ENCODE measurements around the gene CTAG2.
"Not testable (repeated sequence)": the region's sequence is repeated elsewhere in the genome, so short reads cannot be mapped to it uniquely, and the experiment has no call there.

The CTAG2 gene

DNA sequence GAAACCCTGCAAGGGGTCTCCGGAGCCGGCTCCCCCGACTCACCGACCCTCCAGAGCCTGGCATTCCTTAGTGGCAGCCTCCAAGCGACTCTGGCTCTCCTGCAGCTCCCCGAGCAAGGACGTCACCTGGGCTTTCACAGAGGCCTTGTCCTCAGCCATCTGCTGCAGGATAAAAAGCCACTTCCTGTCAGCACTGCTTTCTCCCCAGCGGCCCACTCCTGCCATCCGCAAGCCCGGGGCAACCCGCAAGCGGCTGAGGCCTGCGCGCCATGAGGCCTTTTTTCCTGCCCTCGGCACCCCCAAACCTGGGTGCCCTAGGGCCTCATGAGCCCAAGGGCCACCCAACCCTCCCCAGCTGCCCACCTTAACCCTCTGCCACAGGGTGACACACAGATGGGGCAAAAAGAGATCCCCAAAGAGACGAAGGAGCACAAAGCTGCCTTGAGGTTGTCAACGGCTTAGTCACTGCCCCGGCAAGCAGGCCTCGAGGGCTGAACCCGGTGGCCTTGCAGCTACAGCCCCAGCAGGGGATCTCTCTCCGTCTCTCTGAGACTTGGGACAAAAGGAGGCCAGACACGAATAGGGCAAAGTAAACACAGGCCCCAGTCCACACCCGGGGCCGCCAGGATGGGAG, 7.5 kb downstream of the CTAG2 start:
- not testable (repeated sequence) for DNase-seq

- DNase-seq = not testable (repeated sequence)
Observed at GRCh38 chrX:154643708-154644107, 9.7 kb downstream of the CTAG2 start.

- not testable (repeated sequence) for DNase-seq
Observed at GRCh38 chrX:154641740-154642139, 11.6 kb downstream of the CTAG2 start.

- DNase-seq = not testable (repeated sequence)
Observed at GRCh38 chrX:154633661-154634060, 19.7 kb downstream of the CTAG2 start.

GRCh38 chrX:154630949-154631348, 22.4 kb downstream of the CTAG2 start:
- not testable (repeated sequence) for DNase-seq

GRCh38 chrX:154628960-154629359, 24.4 kb downstream of the CTAG2 start:
- not testable (repeated sequence) for DNase-seq

DNA sequence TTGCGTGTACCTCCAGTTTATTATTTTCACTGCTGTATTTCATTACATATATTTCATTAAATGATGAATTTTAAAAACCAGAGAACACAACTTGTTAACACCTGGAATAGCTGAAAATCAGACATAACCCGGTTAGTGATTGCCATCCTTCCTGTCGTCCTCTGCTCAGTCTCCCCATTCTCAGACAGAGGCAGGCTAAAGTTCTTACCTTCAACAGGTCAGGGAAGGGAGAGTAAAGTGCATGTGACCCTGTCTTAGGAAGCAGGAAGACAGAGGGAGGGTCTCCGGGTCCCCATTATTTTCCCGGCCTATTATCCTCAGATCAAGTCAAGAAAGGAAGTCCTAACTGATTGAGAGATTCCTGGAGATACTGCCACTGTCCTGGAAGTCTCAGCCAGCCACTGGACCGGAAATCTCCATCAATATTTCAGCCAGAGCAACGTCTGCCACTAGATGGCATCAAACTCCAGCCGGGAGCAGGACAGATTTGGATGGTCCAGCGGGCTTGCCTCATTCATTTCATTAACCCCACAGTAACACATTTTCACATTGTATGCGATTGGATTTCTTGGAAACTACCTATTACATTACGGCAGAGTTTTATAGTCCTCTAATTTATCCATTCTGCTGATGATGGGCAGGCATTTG, 32.5 kb downstream of the CTAG2 start:
- not testable (repeated sequence) for DNase-seq

DNA sequence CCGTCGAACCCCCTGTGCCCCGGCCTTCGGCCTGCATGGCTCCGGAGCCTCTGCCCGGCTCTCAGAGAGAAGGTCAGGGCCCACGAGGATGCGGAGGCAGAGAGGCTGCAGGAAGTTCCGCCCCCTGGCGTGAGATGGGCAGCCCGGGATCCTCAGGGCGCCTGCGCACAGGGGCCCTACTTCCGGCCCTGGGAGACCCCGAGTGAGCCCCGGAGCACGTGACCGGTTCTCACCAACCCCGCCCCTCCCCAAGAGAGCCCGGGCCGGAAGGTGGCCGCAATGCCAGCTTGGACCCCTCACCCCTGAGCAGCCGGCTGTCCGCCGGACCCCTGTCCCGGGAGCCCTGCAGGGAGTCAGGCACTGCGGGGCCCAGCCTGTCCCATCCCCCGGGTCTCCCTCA, 34.2 kb downstream of the CTAG2 start, which contains the start of gene CTAG1B:
Gene CTAG1B, minus strand, starts transcription at position 101 of the 400 bp plus-strand sequence. Its CDS starts 64 bp downstream, at position 37.
- DNase-seq = not testable (repeated sequence)

DNA sequence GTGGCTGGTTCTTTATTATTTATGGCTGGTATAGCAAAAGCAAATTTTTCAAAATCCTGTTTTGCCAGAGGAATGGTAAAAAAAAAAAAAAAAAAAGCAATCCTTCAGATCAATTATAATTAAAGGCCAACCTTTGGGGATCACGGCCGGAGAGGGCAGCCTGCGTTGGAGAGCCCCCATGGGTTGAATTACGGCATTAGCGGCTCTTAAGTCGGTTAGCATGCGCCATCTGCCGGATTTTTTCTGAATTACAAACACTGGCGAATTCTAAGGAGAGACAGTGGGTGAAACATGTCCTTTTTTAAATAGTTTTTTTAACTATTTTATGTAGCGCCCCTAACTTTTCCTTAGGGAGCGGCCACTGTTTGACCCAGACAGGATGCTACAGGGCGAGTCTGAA, 39.8 kb downstream of the CTAG2 start:
- not testable (repeated sequence) for DNase-seq

DNA sequence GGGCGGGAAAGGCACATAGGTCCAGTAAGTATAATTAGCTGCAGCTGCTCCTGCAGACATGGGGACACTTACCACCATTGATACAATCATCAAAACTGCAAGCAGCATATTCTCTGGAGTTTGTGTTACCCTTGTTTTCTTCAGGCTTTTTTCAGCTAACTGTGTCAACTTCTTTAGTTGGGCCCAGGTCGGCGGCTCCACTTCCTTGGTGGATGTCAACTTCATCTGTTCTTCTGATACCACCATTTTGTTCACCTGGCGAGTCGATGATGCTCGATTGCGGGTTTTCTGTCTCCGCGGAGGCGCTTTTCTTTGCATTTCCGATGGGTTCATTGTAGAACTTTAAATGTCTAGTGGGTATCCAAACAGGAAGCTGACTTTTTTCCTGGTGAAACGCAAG, 42.2 kb downstream of the CTAG2 start:
- not testable (repeated sequence) for DNase-seq

GRCh38 chrX:154608823-154609222, 44.6 kb downstream of the CTAG2 start:
- DNase-seq = not testable (repeated sequence)

DNA sequence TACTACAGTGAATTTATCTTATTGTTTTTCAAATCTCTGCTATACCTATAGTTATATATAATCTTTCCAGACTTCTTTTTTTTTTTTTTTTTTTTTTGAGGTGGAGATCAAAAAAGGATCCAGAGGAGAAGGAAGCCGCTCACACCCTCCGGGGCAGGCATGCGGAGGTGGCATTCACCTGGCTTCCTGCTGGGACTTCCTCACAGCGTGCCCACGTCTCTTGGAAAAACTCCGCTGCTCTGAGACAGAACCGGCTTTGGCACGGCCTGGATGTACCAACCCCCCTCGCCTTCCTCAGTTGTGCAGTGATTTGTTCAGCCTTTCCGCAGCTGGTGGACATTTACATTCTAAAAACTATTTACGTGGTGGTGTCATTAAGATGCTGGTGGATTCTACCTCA, 45.4 kb downstream of the CTAG2 start:
- DNase-seq = not testable (repeated sequence)

DNA sequence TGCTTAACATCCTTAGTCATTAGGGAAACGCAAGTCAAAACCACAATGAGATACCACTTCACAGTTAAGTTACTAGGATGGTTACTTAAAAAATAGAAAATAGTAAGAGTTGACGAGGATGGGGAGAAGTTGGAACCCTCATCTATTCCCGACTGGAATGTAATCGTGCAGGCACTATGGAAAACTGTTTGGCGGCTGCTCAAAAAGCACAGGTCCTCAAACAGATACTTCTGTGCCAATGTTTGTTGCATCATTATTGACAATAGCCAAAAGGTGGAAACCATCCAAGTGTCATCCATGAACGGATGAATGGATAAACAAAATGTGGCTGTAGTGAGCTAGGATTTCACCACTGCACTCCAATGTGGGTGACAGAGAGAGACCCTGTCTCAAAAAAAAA, 46.0 kb downstream of the CTAG2 start:
- no peak for DNase-seq

DNA sequence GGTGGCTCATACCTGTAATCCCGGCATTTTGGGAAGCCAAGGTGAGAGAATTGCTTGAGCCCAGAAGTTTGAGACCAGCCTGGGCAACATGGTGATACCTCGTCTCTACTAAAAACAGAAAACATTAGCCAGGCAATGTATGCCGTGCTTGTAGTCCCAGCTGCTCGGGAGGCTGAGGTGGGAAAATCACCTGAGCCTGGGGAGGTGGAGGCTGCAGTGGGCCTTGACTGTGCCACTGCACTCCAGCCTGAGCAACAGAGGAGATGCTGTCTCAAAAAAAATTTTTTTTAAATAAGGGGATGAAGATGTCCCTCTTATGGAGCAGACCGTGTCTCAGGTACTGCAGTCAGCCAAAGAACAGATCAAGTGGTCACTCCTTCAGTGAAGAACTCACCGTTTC, 47.8 kb downstream of the CTAG2 start:
- no peak for DNase-seq

GRCh38 chrX:154603438-154604430, 49.6 kb downstream of the CTAG2 start:
- DNase-seq = peak; percentile 59

GRCh38 chrX:154602766-154603437, 50.5 kb downstream of the CTAG2 start:
- no peak for DNase-seq

- no peak for DNase-seq
Observed at GRCh38 chrX:154602226-154602625, 51.2 kb downstream of the CTAG2 start.
